Glutamatergic neuron (in vitro differentiated cells): ENCODE results near the gene RGS11. TPM values are rescaled to one million over a fixed set of nuclear protein-coding genes. Genes with fewer than 3 reads are reported as not detected.
"Not testable (repeated sequence)": the region's sequence is repeated elsewhere in the genome, so short reads cannot be mapped to it uniquely, and the experiment has no call there.

Experiments used
- DNase-seq: peaks from one replicate; pipeline ENCODE4 v3.0.0; 2022
- H3K27ac Mint-ChIP-seq: one replicate; pipeline ENCODE4 v1.8.0; 2020; ENCODE audit warnings: mild to moderate bottlenecking, mixed read lengths, inconsistent platforms; ENCODE audit not compliant: unreplicated experiment
- H3K27me3 Mint-ChIP-seq: one replicate; pipeline ENCODE4 v1.8.0; 2020; ENCODE audit warnings: mild to moderate bottlenecking, moderate library complexity, mixed read lengths, inconsistent platforms; ENCODE audit not compliant: unreplicated experiment
- H3K36me3 Mint-ChIP-seq: one replicate; pipeline ENCODE4 v1.8.0; 2020; ENCODE audit warnings: mild to moderate bottlenecking, mixed read lengths, inconsistent platforms; ENCODE audit not compliant: unreplicated experiment
- H3K4me1 Mint-ChIP-seq: one replicate; pipeline ENCODE4 v1.8.0; 2020; ENCODE audit warnings: mild to moderate bottlenecking, low read depth, mixed read lengths, inconsistent platforms; ENCODE audit not compliant: unreplicated experiment
- H3K4me3 Mint-ChIP-seq: one replicate; pipeline ENCODE4 v1.8.0; 2020; ENCODE audit warnings: mild to moderate bottlenecking, mixed read lengths, inconsistent platforms; ENCODE audit not compliant: unreplicated experiment
- H3K9me3 Mint-ChIP-seq: one replicate; pipeline ENCODE4 v1.8.0; 2020; ENCODE audit warnings: mild to moderate bottlenecking, moderate library complexity, mixed read lengths, inconsistent platforms; ENCODE audit not compliant: unreplicated experiment
- total RNA-seq: library from RNA; stranded (reverse); fragmentation: NEBNext Ultra II Directional; extraction: Animal tissue kit (Norgen Biotek cat#: 25700); gene quantifications from one replicate; pipeline ENCODE4 v1.2.1, GENCODE V29; 2021; ENCODE audit not compliant: unreplicated experiment
- TF ChIP-seq, protein P1 (sequence below): fragments of 200-600 bp; sonication (generic); IDR thresholded peaks from one replicate; pipeline ENCODE4 v1.5.0; 2021; ENCODE audit not compliant: partially characterized antibody, unreplicated experiment

Gene RGS11
- total RNA-seq, 1 donor from 2014 or later, result 18.2 TPM

DNA sequence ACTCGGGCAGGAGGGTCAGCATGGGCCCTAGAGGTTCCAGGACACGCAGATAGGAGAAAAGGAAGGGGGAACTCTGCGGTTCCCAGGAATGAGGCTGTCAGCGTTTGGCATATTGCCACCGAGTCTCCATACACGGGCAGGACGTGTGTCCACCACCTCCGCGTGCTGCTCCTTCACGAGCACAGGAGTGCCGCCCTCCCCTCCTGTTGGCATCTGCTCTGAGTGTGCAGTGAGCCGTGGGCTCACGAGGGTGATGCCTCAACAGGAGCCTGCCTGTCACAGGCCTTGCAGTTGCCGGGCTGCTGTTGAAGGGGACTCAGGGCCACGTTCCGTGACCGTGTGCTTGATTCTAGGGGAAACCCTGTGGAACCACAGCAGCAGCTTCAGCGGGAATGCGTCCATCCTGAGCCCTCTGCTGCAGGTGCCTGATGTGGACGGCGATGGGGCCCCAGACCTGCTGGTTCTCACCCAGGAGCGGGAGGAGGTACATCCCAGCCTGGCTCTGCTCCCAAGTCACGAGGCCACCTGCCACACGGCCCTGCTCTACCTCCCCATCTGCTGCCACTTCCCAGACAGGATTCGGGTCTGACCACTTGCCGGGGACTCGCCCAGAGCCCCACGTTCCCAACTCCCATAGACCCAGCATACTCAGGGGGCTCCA, 14.6 kb downstream of the RGS11 start:
- H3K27me3 Mint-ChIP-seq, result no peaks in the 10 kb centered on the region
- DNase-seq, result no peak
- H3K4me1 Mint-ChIP-seq, result peaks cover 8% of the 10 kb centered on the region
- TF ChIP-seq, protein P1, sequence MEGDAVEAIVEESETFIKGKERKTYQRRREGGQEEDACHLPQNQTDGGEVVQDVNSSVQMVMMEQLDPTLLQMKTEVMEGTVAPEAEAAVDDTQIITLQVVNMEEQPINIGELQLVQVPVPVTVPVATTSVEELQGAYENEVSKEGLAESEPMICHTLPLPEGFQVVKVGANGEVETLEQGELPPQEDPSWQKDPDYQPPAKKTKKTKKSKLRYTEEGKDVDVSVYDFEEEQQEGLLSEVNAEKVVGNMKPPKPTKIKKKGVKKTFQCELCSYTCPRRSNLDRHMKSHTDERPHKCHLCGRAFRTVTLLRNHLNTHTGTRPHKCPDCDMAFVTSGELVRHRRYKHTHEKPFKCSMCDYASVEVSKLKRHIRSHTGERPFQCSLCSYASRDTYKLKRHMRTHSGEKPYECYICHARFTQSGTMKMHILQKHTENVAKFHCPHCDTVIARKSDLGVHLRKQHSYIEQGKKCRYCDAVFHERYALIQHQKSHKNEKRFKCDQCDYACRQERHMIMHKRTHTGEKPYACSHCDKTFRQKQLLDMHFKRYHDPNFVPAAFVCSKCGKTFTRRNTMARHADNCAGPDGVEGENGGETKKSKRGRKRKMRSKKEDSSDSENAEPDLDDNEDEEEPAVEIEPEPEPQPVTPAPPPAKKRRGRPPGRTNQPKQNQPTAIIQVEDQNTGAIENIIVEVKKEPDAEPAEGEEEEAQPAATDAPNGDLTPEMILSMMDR, result no peak
- H3K4me3 Mint-ChIP-seq, result no peak overlapping the region
- peaks cover 4% of the 10 kb centered on the region for H3K9me3 Mint-ChIP-seq
- no peak overlapping the region for H3K27ac Mint-ChIP-seq
- peaks cover 7% of the 10 kb centered on the region for H3K36me3 Mint-ChIP-seq

DNA sequence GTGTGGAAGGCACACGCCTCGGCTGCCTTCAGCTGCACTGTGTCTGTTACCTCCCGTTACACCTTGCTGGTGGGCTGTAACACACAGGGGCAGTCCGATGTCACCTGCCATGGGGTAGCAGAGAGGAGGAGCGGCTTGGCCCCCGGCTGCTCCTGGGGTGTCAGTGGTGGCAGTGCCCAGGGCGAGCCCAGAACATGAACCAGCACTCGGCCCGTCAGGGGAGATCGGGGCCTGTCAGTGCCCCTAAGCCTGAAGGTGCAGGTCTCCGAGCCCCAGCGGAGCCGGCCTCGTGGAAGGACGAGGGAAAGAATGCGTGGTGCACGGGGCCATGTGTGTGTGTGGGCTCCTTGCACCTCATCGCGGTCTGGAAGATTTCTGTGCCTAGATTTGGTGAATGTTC, 15.4 kb downstream of the RGS11 start:
- Mint-ChIP-seq H3K4me3 (no peak overlapping the region), H3K27ac (no peak overlapping the region), H3K27me3 (no peaks in the 10 kb centered on the region), H3K9me3 (peaks cover 7% of the 10 kb centered on the region), H3K4me1 (peaks cover 8% of the 10 kb centered on the region), H3K36me3 (peaks cover 12% of the 10 kb centered on the region)
- DNase-seq, result no peak
- TF ChIP-seq, protein P1, result no peak

DNA sequence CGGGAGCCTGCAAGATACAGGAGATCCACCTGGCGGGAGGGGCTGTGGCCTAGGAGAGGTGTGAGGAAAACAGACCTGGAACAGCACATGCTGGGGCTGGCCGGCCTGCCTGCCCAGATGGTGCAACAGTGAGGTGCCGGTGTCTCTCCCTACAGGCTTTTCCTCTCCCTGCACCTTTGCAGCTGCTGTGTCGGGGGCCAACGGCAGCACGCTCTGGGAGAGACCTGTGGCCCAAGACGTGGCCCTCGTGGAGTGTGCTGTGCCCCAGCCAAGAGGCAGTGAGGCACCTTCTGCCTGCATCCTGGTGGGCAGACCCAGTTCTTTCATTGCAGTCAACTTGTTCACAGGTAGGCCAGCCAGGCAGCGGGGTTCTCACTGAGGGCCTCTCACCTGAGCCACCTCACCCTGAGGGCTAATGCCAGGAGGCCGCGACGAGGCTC, 15.9 kb downstream of the RGS11 start:
- no peak for DNase-seq
- Mint-ChIP-seq H3K27me3 (no peaks in the 10 kb centered on the region), H3K36me3 (peaks cover 12% of the 10 kb centered on the region), H3K9me3 (peaks cover 7% of the 10 kb centered on the region), H3K4me1 (peaks cover 8% of the 10 kb centered on the region), H3K4me3 (no peak overlapping the region), H3K27ac (no peak overlapping the region)
- TF ChIP-seq, protein P1, result no peak

DNA sequence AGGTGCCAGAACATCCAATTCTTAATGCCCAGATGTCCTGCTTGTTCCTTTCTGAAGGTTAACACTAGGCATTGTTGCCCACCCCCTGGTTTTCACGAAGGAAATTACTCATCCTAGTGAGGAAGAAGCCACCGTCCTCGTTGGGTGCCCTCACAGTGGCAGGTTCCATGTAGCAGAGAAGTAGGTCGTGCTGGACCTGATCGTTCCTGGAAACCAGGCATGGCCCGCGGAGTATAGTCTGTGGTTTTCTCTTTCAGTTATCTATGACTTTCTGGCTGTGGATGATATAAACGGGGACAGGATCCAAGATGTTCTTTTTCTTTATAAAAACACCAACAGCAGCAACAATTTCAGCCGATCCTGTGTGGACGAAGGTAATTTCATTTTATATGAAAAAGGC, 16.5 kb downstream of the RGS11 start:
- peaks cover 8% of the 10 kb centered on the region for H3K4me1 Mint-ChIP-seq
- TF ChIP-seq, protein P1, result no peak
- peaks cover 7% of the 10 kb centered on the region for H3K9me3 Mint-ChIP-seq
- no peak for DNase-seq
- H3K27me3 Mint-ChIP-seq, result no peaks in the 10 kb centered on the region
- peak overlapping the region; percentile 10 for H3K27ac Mint-ChIP-seq
- H3K4me3 Mint-ChIP-seq, result no peak overlapping the region
- H3K36me3 Mint-ChIP-seq, result peaks cover 12% of the 10 kb centered on the region

DNA sequence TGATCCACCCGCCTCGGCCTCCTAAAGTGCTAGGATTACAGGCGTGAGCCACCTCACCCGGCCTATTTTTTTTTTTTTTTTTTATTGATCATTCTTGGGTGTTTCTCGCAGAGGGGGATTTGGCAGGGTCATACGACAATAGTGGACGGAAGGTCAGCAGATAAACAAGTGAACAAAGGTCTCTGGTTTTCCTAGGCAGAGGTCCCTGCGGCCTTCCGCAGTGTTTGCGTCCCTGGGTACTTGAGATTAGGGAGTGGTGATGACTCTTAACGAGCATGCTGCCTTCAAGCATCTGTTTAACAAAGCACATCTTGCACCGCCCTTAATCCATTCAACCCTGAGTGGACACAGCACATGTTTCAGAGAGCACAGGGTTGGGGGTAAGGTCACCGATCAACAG, 17.7 kb downstream of the RGS11 start:
- peaks cover 12% of the 10 kb centered on the region for H3K36me3 Mint-ChIP-seq
- not testable (repeated sequence) for H3K4me1 Mint-ChIP-seq, H3K9me3 Mint-ChIP-seq, DNase-seq, H3K27me3 Mint-ChIP-seq
- H3K4me3 Mint-ChIP-seq, result peak overlapping the region; percentile 34
- H3K27ac Mint-ChIP-seq, result peak overlapping the region; percentile 88
